HG02973 (cell line): ENCODE results near the gene MPHOSPH9.

Experiments used
- ATAC-seq: cut with Tn5 transposase; IDR thresholded peaks from one replicate; pipeline ENCODE4 v1.9.1; 2021; ENCODE audit warnings: moderate library complexity; ENCODE audit not compliant: unreplicated experiment

Gene MPHOSPH9

GRCh38 chr12:123132951-123133619, 99.9 kb downstream of the MPHOSPH9 start:
- ATAC-seq = no peak

- ATAC-seq = no peak
Measured at GRCh38 chr12:123131879-123132402, 101.0 kb downstream of the MPHOSPH9 start.

- ATAC-seq = no peak
Measured at GRCh38 chr12:123131291-123131832, 101.6 kb downstream of the MPHOSPH9 start.

GRCh38 chr12:123129621-123130020, 103.3 kb downstream of the MPHOSPH9 start:
- no peak for ATAC-seq

GRCh38 chr12:123127182-123127495, 105.8 kb downstream of the MPHOSPH9 start:
- no peak for ATAC-seq

DNA sequence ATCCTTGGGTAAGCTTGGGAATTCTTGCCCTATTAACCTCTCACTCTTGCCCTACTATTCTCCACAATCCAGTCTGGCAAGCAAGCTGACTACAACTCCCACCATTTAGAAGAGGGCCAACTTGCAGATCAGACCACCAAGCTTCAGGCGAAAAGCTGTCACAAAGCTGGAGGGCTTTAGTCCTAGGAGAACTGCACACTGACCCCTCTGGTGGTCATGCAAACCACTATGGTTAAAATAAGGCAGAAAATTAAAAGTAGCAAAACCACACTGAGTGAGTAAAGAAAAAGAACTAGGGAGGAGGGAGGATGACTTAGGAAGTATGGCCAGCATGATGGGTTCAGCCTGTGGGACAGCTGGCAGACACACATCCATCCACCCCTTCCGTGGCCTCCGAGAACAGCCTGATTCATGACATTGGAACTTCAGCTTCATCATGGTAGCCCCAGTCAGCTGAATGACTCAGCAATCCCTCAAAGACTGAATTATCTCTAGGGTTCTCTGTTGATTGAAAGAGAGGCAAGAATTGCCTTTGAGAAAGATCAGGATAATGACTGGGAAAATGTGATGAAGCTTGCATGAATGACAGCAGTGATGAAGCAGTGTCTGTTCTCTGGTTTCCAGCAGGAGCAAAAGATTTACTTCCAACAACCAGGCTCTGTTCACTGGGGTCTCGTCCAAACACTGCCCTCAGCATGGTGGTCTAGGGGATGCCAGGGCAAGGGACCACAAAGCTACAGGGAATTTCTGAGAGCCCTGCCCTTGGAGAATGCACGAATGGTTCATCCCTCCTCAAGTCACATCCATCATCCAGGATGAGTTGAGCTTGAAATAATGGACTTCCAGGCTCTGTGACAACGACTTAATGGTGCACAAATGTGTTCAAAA, 106.4 kb downstream of the MPHOSPH9 start:
- no peak for ATAC-seq

GRCh38 chr12:123122626-123123025, 110.3 kb downstream of the MPHOSPH9 start:
- ATAC-seq = no peak

GRCh38 chr12:123121670-123122069, 111.3 kb downstream of the MPHOSPH9 start:
- no peak for ATAC-seq

DNA sequence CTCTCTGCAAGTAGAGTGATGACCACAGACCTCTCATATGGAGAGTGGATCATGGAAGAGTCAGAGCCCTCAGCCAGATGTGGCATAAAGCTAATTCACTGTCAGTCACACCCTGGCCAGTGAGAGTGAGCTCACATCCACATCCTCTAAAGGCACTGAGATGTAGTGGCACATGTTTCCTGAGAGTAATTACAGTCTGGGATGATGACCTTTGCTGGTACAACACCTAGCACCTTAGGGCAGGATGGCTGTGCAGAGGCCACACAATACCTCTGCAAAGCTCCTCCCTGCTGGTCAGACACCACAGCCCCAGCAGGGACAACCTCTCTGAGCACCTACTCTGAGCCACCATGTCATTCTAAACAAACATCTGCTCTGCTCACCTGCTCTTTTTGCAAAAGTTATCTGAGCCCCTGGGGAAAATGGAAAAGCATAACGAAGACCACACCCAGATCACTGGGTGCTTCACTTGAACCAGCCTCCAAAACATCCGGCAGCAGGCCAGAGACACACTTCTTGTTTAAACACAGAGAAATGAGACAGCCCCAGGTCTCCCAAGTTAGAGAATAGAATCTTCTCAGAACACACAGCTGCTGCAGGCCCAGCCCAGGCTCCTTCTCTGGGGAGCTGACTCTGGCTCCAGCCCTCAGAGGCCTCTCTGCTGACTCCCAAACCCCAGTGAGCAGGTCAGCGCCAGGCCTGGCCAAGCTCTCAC, 112.3 kb downstream of the MPHOSPH9 start:
- peak; percentile 27 for ATAC-seq

DNA sequence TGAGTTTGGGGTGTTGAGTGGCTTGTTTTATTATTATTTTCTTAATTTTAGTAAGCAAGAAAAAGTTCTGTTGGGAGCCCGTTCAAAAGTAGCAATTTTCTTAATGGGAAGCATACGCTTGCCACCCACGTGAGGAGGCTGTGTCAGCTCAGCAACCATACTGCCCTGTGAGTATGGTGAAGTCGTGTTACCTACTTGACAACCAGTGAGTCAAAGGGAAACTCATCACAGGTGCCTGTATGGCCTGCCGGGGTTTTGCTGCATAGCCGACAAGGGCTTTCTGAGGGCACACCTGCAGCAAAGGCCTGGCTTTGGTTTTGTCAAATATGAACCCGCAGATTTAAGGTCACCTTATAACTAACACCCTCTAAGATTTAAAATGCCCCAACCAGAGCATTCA, 113.1 kb downstream of the MPHOSPH9 start:
- peak; percentile 83 for ATAC-seq

GRCh38 chr12:123118497-123118896, 114.4 kb downstream of the MPHOSPH9 start:
- no peak for ATAC-seq

DNA sequence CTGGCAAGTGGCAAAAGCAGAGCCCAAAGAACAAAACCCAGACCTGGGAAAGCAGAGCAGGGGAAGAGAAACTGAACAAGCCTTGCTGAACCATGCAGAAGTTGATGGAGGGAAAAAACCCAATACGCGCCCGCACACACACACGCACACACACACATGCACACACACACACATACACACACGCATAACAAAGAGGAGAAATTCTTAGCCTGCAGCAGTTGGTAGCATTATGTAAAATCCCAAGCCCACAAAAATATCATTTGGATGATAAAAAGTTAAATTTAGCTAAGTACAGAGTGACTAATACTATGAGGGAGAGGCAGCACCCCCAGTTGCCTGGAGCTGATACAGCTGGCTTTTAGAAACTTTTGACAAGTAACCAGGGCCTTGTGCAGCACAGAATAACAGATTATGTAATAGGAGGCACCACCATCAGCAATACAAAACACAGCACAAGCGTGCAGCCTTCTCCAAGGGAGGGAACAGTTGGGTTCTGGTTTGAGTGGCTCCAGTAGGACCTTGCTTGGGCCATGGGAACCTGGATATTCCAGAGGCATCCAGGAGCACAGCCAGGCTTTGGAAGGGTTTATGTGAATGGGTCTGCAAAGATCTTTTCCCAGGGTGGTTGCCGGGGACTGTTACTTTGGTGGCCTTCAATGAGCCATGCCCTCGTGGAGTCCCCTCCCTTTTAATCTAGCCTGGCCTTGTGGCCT, 117.4 kb downstream of the MPHOSPH9 start:
- ATAC-seq = no peak

GRCh38 chr12:123114304-123115083, 118.4 kb downstream of the MPHOSPH9 start:
- no peak for ATAC-seq

- ATAC-seq = no peak
Measured at GRCh38 chr12:123113026-123113425, 119.9 kb downstream of the MPHOSPH9 start.

- no peak for ATAC-seq
Measured at GRCh38 chr12:123111498-123112165, 121.3 kb downstream of the MPHOSPH9 start.

DNA sequence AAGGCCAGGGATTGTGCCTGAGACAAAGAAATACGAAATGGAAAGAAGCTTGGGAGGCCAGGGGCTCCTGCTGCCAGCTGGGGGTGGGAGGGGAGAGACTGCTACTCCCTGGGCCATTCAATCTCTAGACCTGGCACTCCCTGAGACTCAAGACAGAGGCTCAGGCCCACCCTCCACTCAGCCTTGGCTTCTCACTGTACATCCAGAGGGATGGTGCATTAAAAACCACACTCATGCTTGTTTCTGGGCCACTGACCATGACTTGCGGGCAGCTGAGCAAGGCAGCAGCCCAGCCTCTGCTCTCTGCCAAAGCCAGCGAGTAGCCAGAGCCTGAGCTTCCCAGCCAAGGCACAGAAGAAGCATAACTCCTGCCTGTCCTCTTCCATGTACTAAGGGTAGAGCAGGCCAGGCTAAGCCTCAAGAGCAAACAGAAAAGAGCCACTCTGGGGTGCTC, 123.6 kb downstream of the MPHOSPH9 start:
- no peak for ATAC-seq

DNA sequence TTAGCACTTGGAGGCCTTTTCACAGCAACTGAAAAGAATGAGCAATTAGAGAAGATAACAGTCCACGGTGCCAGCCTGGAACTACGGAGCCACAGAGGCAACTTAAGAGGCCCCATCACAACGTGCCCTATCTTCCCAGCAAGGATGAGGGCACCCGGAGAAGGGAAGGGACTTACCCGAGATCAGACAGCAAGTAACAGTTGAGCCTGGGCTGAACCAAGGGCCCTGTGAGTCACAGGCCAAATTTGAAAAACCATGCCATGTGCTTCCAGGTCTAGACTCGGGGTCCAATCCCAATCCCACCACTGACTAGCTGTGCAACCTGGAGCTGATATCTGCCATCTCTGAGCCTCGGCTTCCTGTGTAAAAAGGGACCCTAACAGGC, 124.3 kb downstream of the MPHOSPH9 start:
- no peak for ATAC-seq

- no peak for ATAC-seq
Measured at GRCh38 chr12:123107926-123108681, 124.8 kb downstream of the MPHOSPH9 start.
